ENCODE measurements around the gene MBD1. TPM values are rescaled to one million over a fixed set of nuclear protein-coding genes. Genes with fewer than 3 reads are reported as not detected.
A peak's percentile ranks its signal among the peaks of the same experiment; 100 is the strongest.
"Not testable (repeated sequence)": the region's sequence is repeated elsewhere in the genome, so short reads cannot be mapped to it uniquely, and the experiment has no call there.

Gene MBD1
- total RNA-seq, 2 experiments from 2014 or later, result 65.6 to 69.9 TPM

GRCh38 chr18:50306944-50307343 lies 25.6 kb upstream of the MBD1 start:
- no peak for DNase-seq
- H3K36me3 Mint-ChIP-seq, result no peaks in the 10 kb centered on the region
- peaks cover 16% of the 10 kb centered on the region for H3K27me3 Mint-ChIP-seq
- H3K9me3 Mint-ChIP-seq, result peaks cover 4% of the 10 kb centered on the region
- peaks cover 10% of the 10 kb centered on the region for H3K4me1 Mint-ChIP-seq
- H3K27ac Mint-ChIP-seq, result no peak overlapping the region
- peak overlapping the region; percentile 83 for H3K4me3 Mint-ChIP-seq

- DNase-seq, result no peak
- peaks cover 4% of the 10 kb centered on the region for H3K9me3 Mint-ChIP-seq
- no peak overlapping the region for H3K27ac Mint-ChIP-seq
- peaks cover 43% of the 10 kb centered on the region for H3K27me3 Mint-ChIP-seq
- H3K4me3 Mint-ChIP-seq, result no peak overlapping the region
- peaks cover 7% of the 10 kb centered on the region for H3K4me1 Mint-ChIP-seq
- no peaks in the 10 kb centered on the region for H3K36me3 Mint-ChIP-seq
Measured at GRCh38 chr18:50301074-50301473, 19.8 kb upstream of the MBD1 start.

GRCh38 chr18:50299626-50300388 lies 18.5 kb upstream of the MBD1 start:
- H3K27me3 Mint-ChIP-seq, result peaks cover 38% of the 10 kb centered on the region
- H3K27ac Mint-ChIP-seq, result no peak overlapping the region
- no peaks in the 10 kb centered on the region for H3K9me3 Mint-ChIP-seq
- no peaks in the 10 kb centered on the region for H3K36me3 Mint-ChIP-seq
- H3K4me1 Mint-ChIP-seq, result peaks cover 7% of the 10 kb centered on the region
- H3K4me3 Mint-ChIP-seq, result no peak overlapping the region
- no peak for DNase-seq

GRCh38 chr18:50298443-50299284 lies 17.3 kb upstream of the MBD1 start:
- no peaks in the 10 kb centered on the region for H3K9me3 Mint-ChIP-seq
- H3K4me3 Mint-ChIP-seq, result peak overlapping the region; percentile 60
- no peak for DNase-seq
- peaks cover 7% of the 10 kb centered on the region for H3K4me1 Mint-ChIP-seq
- no peak overlapping the region for H3K27ac Mint-ChIP-seq
- peaks cover 29% of the 10 kb centered on the region for H3K27me3 Mint-ChIP-seq
- H3K36me3 Mint-ChIP-seq, result no peaks in the 10 kb centered on the region

GRCh38 chr18:50297621-50298442 lies 16.5 kb upstream of the MBD1 start:
- peaks cover 29% of the 10 kb centered on the region for H3K27me3 Mint-ChIP-seq
- no peaks in the 10 kb centered on the region for H3K36me3 Mint-ChIP-seq
- H3K4me3 Mint-ChIP-seq, result peak overlapping the region; percentile 60
- DNase-seq, result peak; percentile 74
- no peak overlapping the region for H3K27ac Mint-ChIP-seq
- H3K9me3 Mint-ChIP-seq, result no peaks in the 10 kb centered on the region
- peaks cover 7% of the 10 kb centered on the region for H3K4me1 Mint-ChIP-seq

- Mint-ChIP-seq H3K36me3 (no peaks in the 10 kb centered on the region), H3K4me3 (no peak overlapping the region), H3K4me1 (peaks cover 8% of the 10 kb centered on the region), H3K9me3 (no peaks in the 10 kb centered on the region), H3K27me3 (peaks cover 7% of the 10 kb centered on the region), H3K27ac (no peak overlapping the region)
- DNase-seq, result no peak
Measured at GRCh38 chr18:50293039-50293438, 11.7 kb upstream of the MBD1 start.

GRCh38 chr18:50289108-50289443 lies 7.8 kb upstream of the MBD1 start:
- Mint-ChIP-seq H3K27ac (peak overlapping the region; percentile 49), H3K4me1 (peaks cover 17% of the 10 kb centered on the region), H3K9me3 (no peaks in the 10 kb centered on the region), H3K36me3 (peaks cover 26% of the 10 kb centered on the region), H3K27me3 (no peaks in the 10 kb centered on the region), H3K4me3 (peak overlapping the region; percentile 65)
- no peak for DNase-seq

GRCh38 chr18:50288348-50289107 lies 7.2 kb upstream of the MBD1 start:
- H3K9me3 Mint-ChIP-seq, DNase-seq, H3K27me3 Mint-ChIP-seq: not testable (repeated sequence)
- Mint-ChIP-seq H3K4me1 (peaks cover 21% of the 10 kb centered on the region), H3K4me3 (peak overlapping the region; percentile 95), H3K36me3 (peaks cover 32% of the 10 kb centered on the region), H3K27ac (peak overlapping the region; percentile 94)

- H3K4me1 Mint-ChIP-seq, result peaks cover 21% of the 10 kb centered on the region
- H3K27me3 Mint-ChIP-seq, result no peaks in the 10 kb centered on the region
- peak; percentile 97 for DNase-seq
- H3K4me3 Mint-ChIP-seq, result peak within 1 kb of the TSS; percentile 95
- H3K27ac Mint-ChIP-seq, result peak within 1 kb of the TSS; percentile 94
- H3K9me3 Mint-ChIP-seq, result no peaks in the 10 kb centered on the region
- peaks cover 37% of the 10 kb centered on the region for H3K36me3 Mint-ChIP-seq
Measured at GRCh38 chr18:50287441-50288347, 6.4 kb upstream of the MBD1 start, which contains the start of gene CXXC1. TSS of gene CXXC1 (minus strand) at chr18:50287692. CDS start at chr18:50287589, 103 bp downstream.

- Mint-ChIP-seq H3K27me3 (no peaks in the 10 kb centered on the region), H3K27ac (peak overlapping the region; percentile 94), H3K9me3 (no peaks in the 10 kb centered on the region), H3K4me3 (peak overlapping the region; percentile 95), H3K4me1 (peaks cover 21% of the 10 kb centered on the region), H3K36me3 (peaks cover 43% of the 10 kb centered on the region)
- no peak for DNase-seq
Measured at GRCh38 chr18:50287028-50287440, 5.7 kb upstream of the MBD1 start.

- Mint-ChIP-seq H3K9me3 (no peaks in the 10 kb centered on the region), H3K4me1 (peaks cover 21% of the 10 kb centered on the region), H3K27me3 (no peaks in the 10 kb centered on the region), H3K4me3 (peak overlapping the region; percentile 95), H3K36me3 (peaks cover 44% of the 10 kb centered on the region), H3K27ac (peak overlapping the region; percentile 94)
- DNase-seq, result peak; percentile 54
Measured at GRCh38 chr18:50286391-50287027, 5.2 kb upstream of the MBD1 start.

- Mint-ChIP-seq H3K4me3 (peak overlapping the region; percentile 95), H3K4me1 (peaks cover 21% of the 10 kb centered on the region), H3K27ac (peak overlapping the region; percentile 94), H3K9me3 (no peaks in the 10 kb centered on the region), H3K36me3 (peaks cover 47% of the 10 kb centered on the region), H3K27me3 (no peaks in the 10 kb centered on the region)
- no peak for DNase-seq
Measured at GRCh38 chr18:50285631-50286321, 4.5 kb upstream of the MBD1 start.

GRCh38 chr18:50285071-50285470 lies 3.7 kb upstream of the MBD1 start:
- H3K27me3 Mint-ChIP-seq, result no peaks in the 10 kb centered on the region
- H3K9me3 Mint-ChIP-seq, result no peaks in the 10 kb centered on the region
- H3K36me3 Mint-ChIP-seq, result peaks cover 54% of the 10 kb centered on the region
- no peak overlapping the region for H3K4me3 Mint-ChIP-seq
- peaks cover 26% of the 10 kb centered on the region for H3K4me1 Mint-ChIP-seq
- DNase-seq, result no peak
- no peak overlapping the region for H3K27ac Mint-ChIP-seq

All from activated naive CD8-positive, alpha-beta T cell treated with anti-CD3 and anti-CD28 coated beads for 36 hours (primary cell).